IgD-negative memory B cell (primary cell): ENCODE results near the gene PIAS1. TPM values are rescaled to one million over a fixed set of nuclear protein-coding genes. Genes with fewer than 3 reads are reported as not detected.
A peak's percentile ranks its signal among the peaks of the same experiment; 100 is the strongest.

Experiments used
- H3K27ac Mint-ChIP-seq, 3 donors: one replicate each; pipeline ENCODE4 v1.8.0; 2020 to 2022; ENCODE audit warnings: mild to moderate bottlenecking in 3 of 3, mixed read lengths in 3 of 3, moderate library complexity in 1 of 3
- H3K27me3 Mint-ChIP-seq: one replicate; pipeline ENCODE4 v1.8.0; 2021; ENCODE audit warnings: mixed read lengths
- H3K36me3 Mint-ChIP-seq: one replicate; pipeline ENCODE4 v1.8.0; 2020; ENCODE audit warnings: mild to moderate bottlenecking, mixed read lengths
- H3K4me1 Mint-ChIP-seq, 3 donors: one replicate each; pipeline ENCODE4 v1.8.0; 2020 to 2022; ENCODE audit warnings: mixed read lengths in 3 of 3, mild to moderate bottlenecking in 1 of 3
- H3K4me3 Mint-ChIP-seq, 4 donors: one replicate each; pipeline ENCODE4 v1.8.0; 2020 to 2022; ENCODE audit warnings: mild to moderate bottlenecking in 4 of 4, mixed read lengths in 4 of 4, moderate library complexity in 3 of 4
- H3K9me3 Mint-ChIP-seq, 3 donors: one replicate each; pipeline ENCODE4 v1.8.0; 2020 to 2021; ENCODE audit warnings: mixed read lengths in 3 of 3, mild to moderate bottlenecking in 1 of 3
- polyA plus RNA-seq: library from polyadenylated mRNA; unstranded; fragments of 300-500 nt; fragmentation: Illumina TruSeq; gene quantifications from one replicate; pipeline ENCODE4 v1.2.3, GENCODE V29; 2021

Gene PIAS1
- polyA plus RNA-seq, 1 donor from 2014 or later, result 128 TPM

DNA sequence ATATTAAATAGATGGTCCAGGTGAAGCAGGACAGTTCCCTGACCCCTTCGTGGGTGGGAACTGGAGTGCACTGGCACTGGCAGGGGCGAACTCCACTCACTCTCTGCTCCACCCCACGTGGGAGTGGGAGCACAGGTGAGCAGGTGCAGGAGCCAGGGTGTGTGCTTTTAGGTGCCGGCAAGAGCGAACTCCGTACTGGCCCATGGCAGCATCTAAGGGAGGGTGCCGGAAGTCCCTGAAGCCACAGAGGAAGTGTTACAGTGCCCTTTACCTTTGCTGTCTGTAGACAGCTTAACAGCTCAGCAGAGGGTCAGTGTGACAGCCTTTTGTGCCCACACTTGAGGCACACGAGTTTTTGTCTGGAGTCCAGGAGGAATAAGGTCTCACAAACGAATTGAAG, 26.7 kb upstream of the PIAS1 start:
- Mint-ChIP-seq H3K27me3 (peaks cover 2% of the 10 kb centered on the region), H3K27ac (no peak overlapping the region), H3K9me3 (no peaks in the 10 kb centered on the region), H3K4me1 (peaks cover 0 to 2% (median 0%) of the 10 kb centered on the region in 3 donors), H3K36me3 (peaks cover 2% of the 10 kb centered on the region), H3K4me3 (no peak overlapping the region)

- Mint-ChIP-seq H3K4me1 (peaks cover 0 to 4% (median 4%) of the 10 kb centered on the region in 3 donors), H3K36me3 (peaks cover 2% of the 10 kb centered on the region), H3K27ac (no peak overlapping the region), H3K27me3 (peaks cover 2% of the 10 kb centered on the region), H3K9me3 (no peaks in the 10 kb centered on the region), H3K4me3 (no peak overlapping the region)
These were observed 25.8 kb upstream of the PIAS1 start for GRCh38 chr15:68028137-68028887.

GRCh38 chr15:68028888-68029207, 25.3 kb upstream of the PIAS1 start:
- peaks cover 0 to 5% (median 4%) of the 10 kb centered on the region in 3 donors for H3K4me1 Mint-ChIP-seq
- no peak overlapping the region for H3K27ac Mint-ChIP-seq
- peaks cover 2% of the 10 kb centered on the region for H3K36me3 Mint-ChIP-seq
- H3K4me3 Mint-ChIP-seq, result no peak overlapping the region
- peaks cover 2% of the 10 kb centered on the region for H3K27me3 Mint-ChIP-seq
- no peaks in the 10 kb centered on the region for H3K9me3 Mint-ChIP-seq

GRCh38 chr15:68029959-68030358, 24.2 kb upstream of the PIAS1 start:
- Mint-ChIP-seq H3K27ac (no peak overlapping the region), H3K27me3 (peaks cover 2% of the 10 kb centered on the region), H3K4me1 (peaks cover 0 to 5% (median 4%) of the 10 kb centered on the region in 3 donors), H3K36me3 (peaks cover 2% of the 10 kb centered on the region), H3K4me3 (no peak overlapping the region), H3K9me3 (no peaks in the 10 kb centered on the region)

- Mint-ChIP-seq H3K27me3 (peaks cover 5% of the 10 kb centered on the region), H3K4me1 (peaks cover 0 to 5% (median 2%) of the 10 kb centered on the region in 3 donors), H3K4me3 (no peak overlapping the region), H3K27ac (no peak overlapping the region), H3K9me3 (no peaks in the 10 kb centered on the region), H3K36me3 (peaks cover 2% of the 10 kb centered on the region)
These were observed 22.7 kb upstream of the PIAS1 start for GRCh38 chr15:68031404-68031803.

DNA sequence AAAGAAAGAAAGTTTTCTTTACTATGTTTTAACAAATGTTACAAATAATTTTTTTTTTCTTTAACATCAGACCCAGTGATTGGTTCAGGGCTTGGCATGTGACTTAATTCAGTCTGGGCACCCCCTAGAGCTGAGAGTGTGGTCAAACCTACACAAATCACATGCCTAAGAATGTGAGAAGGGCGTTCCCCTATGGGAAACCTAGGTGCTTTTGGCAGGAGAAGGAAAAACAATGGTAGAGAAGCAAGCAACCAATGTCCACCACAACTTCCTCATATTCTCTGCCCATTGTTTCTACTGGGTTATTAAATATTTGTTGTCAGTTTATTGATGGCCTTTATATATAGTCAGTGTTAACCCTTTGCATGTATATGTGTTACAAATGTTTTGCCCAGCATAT, 21.4 kb upstream of the PIAS1 start:
- Mint-ChIP-seq H3K9me3 (peaks cover 0 to 8% (median 0%) of the 10 kb centered on the region in 3 donors), H3K27me3 (peaks cover 9% of the 10 kb centered on the region), H3K4me3 (no peak overlapping the region), H3K36me3 (peaks cover 3% of the 10 kb centered on the region), H3K4me1 (peaks cover 0 to 5% (median 2%) of the 10 kb centered on the region in 3 donors), H3K27ac (no peak overlapping the region)

DNA sequence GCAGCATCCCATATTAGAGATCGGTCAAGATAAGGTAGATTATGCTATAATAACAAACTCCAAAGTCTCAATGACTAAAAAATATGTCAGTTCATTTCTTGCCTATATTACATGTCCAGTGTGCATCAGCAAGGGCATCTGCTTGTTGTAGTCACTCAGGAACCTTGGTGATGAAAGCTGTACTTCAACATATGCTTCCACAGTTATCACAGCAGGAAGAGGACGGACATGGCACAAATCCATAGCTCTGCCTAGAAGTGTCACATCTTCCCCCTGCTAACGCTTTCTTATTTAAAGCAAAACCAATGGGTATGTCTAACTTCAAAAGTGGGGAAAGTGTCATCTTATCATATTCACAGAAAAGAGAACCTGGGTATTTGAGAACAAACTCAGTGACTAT, 20.0 kb upstream of the PIAS1 start:
- H3K9me3 Mint-ChIP-seq, result peaks cover 0 to 8% (median 0%) of the 10 kb centered on the region in 3 donors
- H3K27ac Mint-ChIP-seq, result no peak overlapping the region
- H3K27me3 Mint-ChIP-seq, result peaks cover 9% of the 10 kb centered on the region
- H3K4me3 Mint-ChIP-seq, result no peak overlapping the region
- H3K36me3 Mint-ChIP-seq, result peaks cover 1% of the 10 kb centered on the region
- peaks cover 0 to 5% (median 2%) of the 10 kb centered on the region in 3 donors for H3K4me1 Mint-ChIP-seq

DNA sequence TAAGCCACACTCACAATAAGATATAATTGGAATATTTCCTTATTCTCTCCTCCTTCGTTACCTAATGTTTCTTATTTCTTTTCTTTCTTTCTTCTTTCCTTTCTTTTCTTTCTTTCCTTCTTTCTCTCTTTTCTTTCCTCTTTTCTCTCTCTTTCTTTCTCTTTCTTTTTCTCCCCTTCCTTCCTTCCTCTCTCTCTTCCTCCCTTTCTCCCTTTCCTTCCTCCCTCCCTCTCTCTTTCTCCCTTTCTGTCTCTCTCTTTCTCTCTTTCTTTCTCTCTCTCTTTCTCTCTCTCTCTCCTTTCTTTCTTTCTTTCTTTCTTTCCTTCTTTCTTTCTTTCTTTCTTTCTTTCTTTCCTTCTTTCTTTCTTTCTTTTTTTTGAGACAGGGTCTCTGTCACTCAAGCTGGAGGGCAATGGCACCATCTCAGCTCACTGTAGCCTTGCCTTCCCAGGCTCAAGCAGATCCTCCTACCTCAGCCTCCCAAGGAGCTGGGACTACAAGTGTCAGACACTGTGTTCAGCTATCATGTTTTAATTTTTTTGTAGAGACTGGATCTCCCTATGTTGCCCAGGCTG, 19.3 kb upstream of the PIAS1 start:
- H3K9me3 Mint-ChIP-seq, result peaks cover 0 to 8% (median 2%) of the 10 kb centered on the region in 3 donors
- no peak overlapping the region for H3K4me3 Mint-ChIP-seq
- H3K27ac Mint-ChIP-seq, result no peak overlapping the region
- H3K4me1 Mint-ChIP-seq, result peaks cover 0 to 5% (median 2%) of the 10 kb centered on the region in 3 donors
- H3K36me3 Mint-ChIP-seq, result peaks cover 4% of the 10 kb centered on the region
- peaks cover 9% of the 10 kb centered on the region for H3K27me3 Mint-ChIP-seq

DNA sequence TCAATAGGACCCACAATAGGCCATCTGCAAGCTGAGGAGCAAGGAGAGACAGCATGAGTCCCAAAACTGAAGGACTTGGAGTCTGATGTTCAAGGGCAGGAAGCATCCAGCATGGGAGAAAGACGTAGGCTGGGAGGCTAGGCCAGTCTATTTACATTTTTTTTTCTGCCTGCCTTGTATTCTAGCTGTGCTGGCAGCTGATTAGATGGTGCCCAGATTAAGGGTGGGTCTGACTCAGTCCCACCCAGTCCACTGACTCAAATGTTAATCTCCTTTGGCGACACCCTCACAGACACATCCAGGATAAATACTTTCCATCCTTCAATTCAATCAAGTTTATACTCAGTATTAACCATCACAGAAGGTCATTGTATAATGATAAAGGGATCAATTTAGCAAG, 15.9 kb upstream of the PIAS1 start:
- H3K4me1 Mint-ChIP-seq, result peaks cover 0 to 1% (median 0%) of the 10 kb centered on the region in 3 donors
- peaks cover 7% of the 10 kb centered on the region for H3K27me3 Mint-ChIP-seq
- no peak overlapping the region for H3K27ac Mint-ChIP-seq
- H3K9me3 Mint-ChIP-seq, result peaks cover 0 to 14% (median 2%) of the 10 kb centered on the region in 3 donors
- no peak overlapping the region for H3K4me3 Mint-ChIP-seq
- H3K36me3 Mint-ChIP-seq, result peaks cover 6% of the 10 kb centered on the region

DNA sequence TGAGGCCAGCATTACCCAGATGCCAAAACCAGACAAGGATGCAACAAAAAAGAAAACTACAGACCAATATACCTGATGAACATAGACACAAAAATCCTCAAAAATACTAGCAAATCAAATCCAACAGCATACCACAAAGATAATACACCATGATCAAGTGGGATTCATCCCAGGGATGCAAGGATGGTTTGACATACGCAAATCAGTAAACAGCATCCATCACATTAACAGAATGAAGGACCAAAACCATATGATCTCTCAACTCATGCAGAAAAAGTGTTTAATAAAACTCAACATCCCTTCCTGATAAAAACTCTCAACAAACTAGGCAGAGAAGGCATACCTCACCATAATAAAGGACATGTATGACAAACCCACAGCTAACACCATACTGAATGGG, 14.0 kb upstream of the PIAS1 start:
- Mint-ChIP-seq H3K27me3 (peaks cover 7% of the 10 kb centered on the region), H3K4me3 (no peak overlapping the region), H3K27ac (no peak overlapping the region), H3K4me1 (no peaks in the 10 kb centered on the region), H3K9me3 (peaks cover 0 to 14% (median 3%) of the 10 kb centered on the region in 3 donors), H3K36me3 (peaks cover 6% of the 10 kb centered on the region)

- no peak overlapping the region for H3K4me3 Mint-ChIP-seq
- H3K4me1 Mint-ChIP-seq, result no peaks in the 10 kb centered on the region
- peaks cover 0 to 9% (median 4%) of the 10 kb centered on the region in 3 donors for H3K9me3 Mint-ChIP-seq
- H3K36me3 Mint-ChIP-seq, result peaks cover 6% of the 10 kb centered on the region
- no peak overlapping the region for H3K27ac Mint-ChIP-seq
- peaks cover 3% of the 10 kb centered on the region for H3K27me3 Mint-ChIP-seq
These were observed 11.8 kb upstream of the PIAS1 start for GRCh38 chr15:68042156-68042854.

GRCh38 chr15:68042855-68043222, 11.3 kb upstream of the PIAS1 start:
- H3K4me1 Mint-ChIP-seq, result no peaks in the 10 kb centered on the region
- H3K36me3 Mint-ChIP-seq, result peaks cover 6% of the 10 kb centered on the region
- peaks cover 1% of the 10 kb centered on the region for H3K27me3 Mint-ChIP-seq
- peaks cover 0 to 6% (median 4%) of the 10 kb centered on the region in 3 donors for H3K9me3 Mint-ChIP-seq
- H3K4me3 Mint-ChIP-seq, result no peak overlapping the region
- no peak overlapping the region for H3K27ac Mint-ChIP-seq

GRCh38 chr15:68045289-68046265, 8.5 kb upstream of the PIAS1 start:
- Mint-ChIP-seq H3K4me1 (no peaks in the 10 kb centered on the region), H3K27me3 (peaks cover 1% of the 10 kb centered on the region), H3K4me3 (peak overlapping the region in 1 of 4 donors; percentile 27), H3K9me3 (peaks cover 0 to 2% (median 0%) of the 10 kb centered on the region in 3 donors), H3K27ac (no peak overlapping the region), H3K36me3 (peaks cover 2% of the 10 kb centered on the region)

DNA sequence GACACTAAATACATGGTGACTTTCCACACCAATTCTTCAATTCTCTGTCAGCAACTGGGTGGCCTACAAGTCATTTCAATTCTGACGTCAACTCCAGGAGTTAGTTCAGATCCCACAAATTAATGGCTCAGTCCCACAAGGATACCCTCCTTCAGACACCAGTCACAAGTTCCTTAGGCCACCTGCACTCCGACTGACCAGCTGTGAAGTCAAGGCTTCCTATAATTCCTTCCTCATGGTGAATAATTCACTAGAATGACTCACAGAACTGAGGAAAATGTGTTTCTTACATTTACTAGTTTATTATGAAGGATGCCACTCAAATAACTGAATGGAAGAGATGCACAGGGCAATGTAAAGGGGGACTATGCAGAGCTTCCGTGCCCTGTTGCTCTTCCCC, 6.3 kb upstream of the PIAS1 start:
- Mint-ChIP-seq H3K4me3 (no peak overlapping the region), H3K4me1 (no peaks in the 10 kb centered on the region), H3K9me3 (peaks cover 0 to 2% (median 0%) of the 10 kb centered on the region in 3 donors), H3K27me3 (peaks cover 3% of the 10 kb centered on the region), H3K36me3 (peaks cover 2% of the 10 kb centered on the region), H3K27ac (peak overlapping the region in 1 of 3 donors; percentile 20)
